Measurements from ENCODE around the gene TAF4B. TPM values are rescaled to one million over a fixed set of nuclear protein-coding genes. Genes with fewer than 3 reads are reported as not detected.

The TAF4B gene
- total RNA-seq, 1 experiment from 2014 or later = 15.2 TPM

GRCh38 chr18:26312199-26312598, 86.0 kb downstream of the TAF4B start:
- ATAC-seq (no peak; the same call in 1 of the 2 replicates), DNase-seq (ENCODE audit: low spot score) (no peak)
- ChIA-PET CTCF (interaction anchor here (0.6 kb wide), 1 partner anchor 39 kb away, joined by 3 read pairs; no protein-coding TSS in a partner anchor), POLR2A (no interaction called here)
- TF ChIP-seq STAT6 (CRISPR knock-in tag; conservative IDR thresholded peaks at IDR 0.05; ENCODE audit: low read depth) = no peak
- TF ChIP-seq GABPB1 (CRISPR knock-in tag; IDR thresholded peaks at IDR 0.05) = no peak
- no peak for TF ChIP-seq SP1 (CRISPR knock-in tag; conservative IDR thresholded peaks at IDR 0.05)
- TF ChIP-seq ZNF512 (CRISPR knock-in tag; IDR thresholded peaks at IDR 0.05; ENCODE audit: borderline replicate concordance) = no peak
- no peak for TF ChIP-seq ZMAT4 (CRISPR knock-in tag; IDR thresholded peaks at IDR 0.05)
- TF ChIP-seq PRDM15 (CRISPR knock-in tag; IDR thresholded peaks at IDR 0.05) = no peak
- no peak for TF ChIP-seq ZNF263 (CRISPR knock-in tag; IDR thresholded peaks at IDR 0.05; ENCODE audit: low read depth)
- TF ChIP-seq SMAD3 (CRISPR knock-in tag; IDR thresholded peaks at IDR 0.05; ENCODE audit: borderline replicate concordance) = no peak
- TF ChIP-seq MLX (CRISPR knock-in tag; IDR thresholded peaks at IDR 0.05) = no peak
- TF ChIP-seq SMAD4 (CRISPR knock-in tag; IDR thresholded peaks at IDR 0.05) = no peak
- no peak for TF ChIP-seq ZNF396 (CRISPR knock-in tag; IDR thresholded peaks at IDR 0.05; ENCODE audit: borderline replicate concordance)
- no peak for TF ChIP-seq ARID4B (CRISPR knock-in tag; IDR thresholded peaks at IDR 0.05; ENCODE audit: borderline replicate concordance)
- Mint-ChIP-seq H3K36me3 (peaks cover 5% of the 10 kb centered on the region), H3K27ac (no peak overlapping the region; the same call in 1 of the 2 replicates), H3K9me3 (no peaks in the 10 kb centered on the region), H3K27me3 (ENCODE audit: low read depth) (no peaks in the 10 kb centered on the region), H3K4me3 (no peak overlapping the region), H3K4me1 (peaks cover 9% of the 10 kb centered on the region)

Data from WTC11 (cell line).